Glutamatergic neuron (in vitro differentiated cells): ENCODE measurements around the gene KCND1. TPM values are rescaled to one million over a fixed set of nuclear protein-coding genes. Genes with fewer than 3 reads are reported as not detected.

Experiments used
- DNase-seq: peaks from one replicate; pipeline ENCODE4 v3.0.0; 2022
- H3K27ac Mint-ChIP-seq: one replicate; pipeline ENCODE4 v1.8.0; 2020; ENCODE audit warnings: mild to moderate bottlenecking, mixed read lengths, inconsistent platforms; ENCODE audit not compliant: unreplicated experiment
- H3K27me3 Mint-ChIP-seq: one replicate; pipeline ENCODE4 v1.8.0; 2020; ENCODE audit warnings: mild to moderate bottlenecking, moderate library complexity, mixed read lengths, inconsistent platforms; ENCODE audit not compliant: unreplicated experiment
- H3K36me3 Mint-ChIP-seq: one replicate; pipeline ENCODE4 v1.8.0; 2020; ENCODE audit warnings: mild to moderate bottlenecking, mixed read lengths, inconsistent platforms; ENCODE audit not compliant: unreplicated experiment
- H3K4me1 Mint-ChIP-seq: one replicate; pipeline ENCODE4 v1.8.0; 2020; ENCODE audit warnings: mild to moderate bottlenecking, low read depth, mixed read lengths, inconsistent platforms; ENCODE audit not compliant: unreplicated experiment
- H3K4me3 Mint-ChIP-seq: one replicate; pipeline ENCODE4 v1.8.0; 2020; ENCODE audit warnings: mild to moderate bottlenecking, mixed read lengths, inconsistent platforms; ENCODE audit not compliant: unreplicated experiment
- H3K9me3 Mint-ChIP-seq: one replicate; pipeline ENCODE4 v1.8.0; 2020; ENCODE audit warnings: mild to moderate bottlenecking, moderate library complexity, mixed read lengths, inconsistent platforms; ENCODE audit not compliant: unreplicated experiment
- CTCF ChIP-seq: fragments of 200-600 bp; sonication (generic); IDR thresholded peaks from one replicate; pipeline ENCODE4 v1.5.0; 2021; ENCODE audit not compliant: partially characterized antibody, unreplicated experiment
- total RNA-seq: library from RNA; stranded (reverse); fragmentation: NEBNext Ultra II Directional; extraction: Animal tissue kit (Norgen Biotek cat#: 25700); gene quantifications from one replicate; pipeline ENCODE4 v1.2.1, GENCODE V29; 2021; ENCODE audit not compliant: unreplicated experiment

KCND1 gene
- total RNA-seq, 1 donor from 2014 or later = 7.2 TPM

- peak overlapping the region; percentile 89 for H3K27ac Mint-ChIP-seq
- H3K9me3 Mint-ChIP-seq = peaks cover 5% of the 10 kb centered on the region
- peaks cover 5% of the 10 kb centered on the region for H3K27me3 Mint-ChIP-seq
- no peak for DNase-seq
- peaks cover 4% of the 10 kb centered on the region for H3K36me3 Mint-ChIP-seq
- H3K4me3 Mint-ChIP-seq = peak overlapping the region; percentile 71
- no peak for TF ChIP-seq CTCF
- peaks cover 15% of the 10 kb centered on the region for H3K4me1 Mint-ChIP-seq
Observed at GRCh38 chrX:48919947-48920717, 51.5 kb downstream of the KCND1 start.

- no peak for TF ChIP-seq CTCF
- Mint-ChIP-seq H3K27ac (peak overlapping the region; percentile 89), H3K4me1 (peaks cover 15% of the 10 kb centered on the region), H3K4me3 (peak overlapping the region; percentile 71), H3K36me3 (peaks cover 2% of the 10 kb centered on the region), H3K27me3 (peaks cover 5% of the 10 kb centered on the region), H3K9me3 (peaks cover 5% of the 10 kb centered on the region)
- DNase-seq = no peak
Observed at GRCh38 chrX:48919360-48919841, 52.2 kb downstream of the KCND1 start.

GRCh38 chrX:48918643-48919340 is 52.9 kb downstream of the KCND1 start, which contains the start of gene PIM2:
PIM2 (minus strand) TSS chrX:48919024; CDS start chrX:48918834, 190 bp downstream.
- DNase-seq = peak; percentile 89
- H3K4me1 Mint-ChIP-seq = peaks cover 15% of the 10 kb centered on the region
- H3K36me3 Mint-ChIP-seq = no peaks in the 10 kb centered on the region
- peaks cover 5% of the 10 kb centered on the region for H3K9me3 Mint-ChIP-seq
- H3K27me3 Mint-ChIP-seq = peaks cover 5% of the 10 kb centered on the region
- H3K4me3 Mint-ChIP-seq = peak within 1 kb of the TSS; percentile 89
- H3K27ac Mint-ChIP-seq = peak within 1 kb of the TSS; percentile 89
- TF ChIP-seq CTCF = no peak

- no peak for DNase-seq
- peak overlapping the region; percentile 89 for H3K4me3 Mint-ChIP-seq
- H3K27me3 Mint-ChIP-seq = peaks cover 5% of the 10 kb centered on the region
- H3K9me3 Mint-ChIP-seq = peaks cover 5% of the 10 kb centered on the region
- H3K27ac Mint-ChIP-seq = no peak overlapping the region
- H3K4me1 Mint-ChIP-seq = peaks cover 15% of the 10 kb centered on the region
- no peak for TF ChIP-seq CTCF
- H3K36me3 Mint-ChIP-seq = no peaks in the 10 kb centered on the region
Observed at GRCh38 chrX:48918301-48918642, 53.4 kb downstream of the KCND1 start.
